HG03457 (cell line): ENCODE measurements around the gene PSMA3.

Experiments used
- ATAC-seq: cut with Tn5 transposase; IDR thresholded peaks from one replicate; pipeline ENCODE4 v1.9.1; 2021; ENCODE audit warnings: moderate number of reproducible peaks; ENCODE audit not compliant: unreplicated experiment

PSMA3 gene

GRCh38 chr14:58270628-58271027, 26.0 kb downstream of the PSMA3 start:
- no peak for ATAC-seq

GRCh38 chr14:58272588-58273372, 28.1 kb downstream of the PSMA3 start:
- ATAC-seq = no peak

- no peak for ATAC-seq
These were observed 30.2 kb downstream of the PSMA3 start for GRCh38 chr14:58274881-58275280.

GRCh38 chr14:58275527-58276190, 31.0 kb downstream of the PSMA3 start:
- ATAC-seq = no peak

GRCh38 chr14:58276208-58276607, 31.6 kb downstream of the PSMA3 start:
- no peak for ATAC-seq

- no peak for ATAC-seq
These were observed 33.5 kb downstream of the PSMA3 start for GRCh38 chr14:58278177-58278576.

GRCh38 chr14:58280954-58281787, 36.5 kb downstream of the PSMA3 start:
- no peak for ATAC-seq

- no peak for ATAC-seq
These were observed 37.3 kb downstream of the PSMA3 start for GRCh38 chr14:58281969-58282368.

- no peak for ATAC-seq
These were observed 38.4 kb downstream of the PSMA3 start for GRCh38 chr14:58282925-58283593.

- no peak for ATAC-seq
These were observed 39.1 kb downstream of the PSMA3 start for GRCh38 chr14:58283730-58284129.

GRCh38 chr14:58285132-58285531, 40.5 kb downstream of the PSMA3 start:
- no peak for ATAC-seq

- ATAC-seq = no peak
These were observed 43.0 kb downstream of the PSMA3 start for GRCh38 chr14:58287607-58288042.

GRCh38 chr14:58288106-58288792, 43.6 kb downstream of the PSMA3 start:
- ATAC-seq = no peak

GRCh38 chr14:58291646-58292045, 47.0 kb downstream of the PSMA3 start:
- ATAC-seq = no peak

- no peak for ATAC-seq
These were observed 47.5 kb downstream of the PSMA3 start for GRCh38 chr14:58292187-58292586.

- ATAC-seq = no peak
These were observed 49.6 kb downstream of the PSMA3 start for GRCh38 chr14:58294201-58294600.

GRCh38 chr14:58296726-58297125, 52.1 kb downstream of the PSMA3 start:
- ATAC-seq = no peak

GRCh38 chr14:58297412-58297761, 52.7 kb downstream of the PSMA3 start:
- ATAC-seq = no peak

- peak; percentile 77 for ATAC-seq
These were observed 53.3 kb downstream of the PSMA3 start for GRCh38 chr14:58297762-58298476.
